A549 (cell line): Measurements from ENCODE around the gene KCNQ1. TPM values are rescaled to one million over a fixed set of nuclear protein-coding genes. Genes with fewer than 3 reads are reported as not detected.

Source experiments
- ATAC-seq, 2 experiments: fragments of 200-7000 bp in 1 of 2; fragments of >200 bp in 1 of 2; cut with Nextera tagmentation in 1 of 2; cut with Tn5 transposase in 1 of 2; 3 replicates each; pipeline versions ENCODE4 v1.8.0 to v1.9.1; 2018 to 2020; ENCODE audit warnings: mild to moderate bottlenecking in 1 of 2, moderate library complexity in 1 of 2
- CTCF ChIA-PET: fragments of 300-600 bp; sonication (Branson Sonifier 250); formaldehyde crosslinking; extraction: SDS; loops from one replicate; lab custom pipeline; 2021; ENCODE audit warnings: antibody characterized with exemption, inconsistent platforms; lab: Yijun Ruan, JAX
- POLR2A ChIA-PET: fragments of 350-600 bp; formaldehyde crosslinking; extraction: SDS; loops from one replicate; lab custom pipeline; 2021; ENCODE audit warnings: antibody characterized with exemption, inconsistent platforms; lab: Yijun Ruan, JAX
- DNase-seq, 2 experiments: peaks; one replicate each; pipeline versions ENCODE4 v3.0.0 to v3.0.0-alpha.2; 2011 to 2016; ENCODE audit warnings: low read depth in 1 of 2, low spot score in 1 of 2
- FAIRE-seq: peaks from 2 replicates; lab custom pipeline; 2011; peaks lifted over from hg19 to GRCh38; lab: Jason Lieb, UNC
- H3K27ac ChIP-seq, 2 experiments: fragments of >200 bp; sonication (Bioruptor Twin); formaldehyde crosslinking; 3 replicates each; pipeline ENCODE4 v1.5.1; 2016 to 2017
- H3K4me1 ChIP-seq: fragments of >200 bp; sonication (Bioruptor Twin); formaldehyde crosslinking; 3 replicates; pipeline ENCODE4 v1.6.1; 2016
- H3K4me2 ChIP-seq: fragments of >200 bp; sonication (Bioruptor Twin); formaldehyde crosslinking; 3 replicates; pipeline ENCODE4 v1.6.1; 2016
- H3K4me3 ChIP-seq: fragments of >200 bp; sonication (Bioruptor Twin); formaldehyde crosslinking; 3 replicates; pipeline ENCODE4 v1.5.1; 2016
- H3K9me3 ChIP-seq: fragments of >200 bp; sonication (Bioruptor Twin); formaldehyde crosslinking; 3 replicates; pipeline ENCODE4 v1.6.1; 2016
- BHLHE40 ChIP-seq: IDR thresholded peaks from 2 replicates; pipeline ENCODE4 v1.6.1; 2012; ENCODE audit warnings: low read depth, low read length, inconsistent platforms
- CBX8 ChIP-seq: fragments of 200-600 bp; sonication (generic); IDR thresholded peaks from 2 replicates; pipeline ENCODE4 v1.6.1; 2016
- CEBPB ChIP-seq, 2 experiments: fragments of >200 bp in 1 of 2; sonication (Bioruptor Twin) in 1 of 2; formaldehyde crosslinking in 1 of 2; IDR thresholded peaks; 2 replicates each; pipeline ENCODE4 v1.6.1; 2012 to 2016
- EP300 ChIP-seq, 2 experiments: fragments of >200 bp; sonication (Bioruptor Twin); formaldehyde crosslinking; IDR thresholded peaks; 2 replicates in 1 of 2; 3 replicates in 1 of 2; pipeline ENCODE4 v1.6.1; 2016 to 2017
- FOSB ChIP-seq: fragments of 250-450 bp; sonication (Bioruptor Pico); IDR thresholded peaks from 2 replicates; pipeline ENCODE4 v1.5.0; 2020; ENCODE audit warnings: mild to moderate bottlenecking, moderate library complexity
- FOSL2 ChIP-seq, 2 experiments: fragments of 450-650 bp in 1 of 2; fragments of >200 bp in 1 of 2; sonication (Bioruptor Twin) in 1 of 2; formaldehyde crosslinking; IDR thresholded peaks; 2 replicates each; pipeline versions ENCODE4 v1.5.0 to v1.6.1; 2016 to 2020; ENCODE audit warnings: mild to moderate bottlenecking in 1 of 2, moderate library complexity in 1 of 2
- GATA3 ChIP-seq: IDR thresholded peaks from 2 replicates; pipeline ENCODE4 v1.6.1; 2012; ENCODE audit warnings: borderline replicate concordance
- HEYL ChIP-seq: fragments of 250-450 bp; sonication (Bioruptor Pico); IDR thresholded peaks from 2 replicates; pipeline ENCODE4 v1.8.0; 2021; ENCODE audit warnings: mild to moderate bottlenecking, moderate library complexity
- JUNB ChIP-seq: fragments of >200 bp; sonication (Bioruptor Twin); formaldehyde crosslinking; IDR thresholded peaks from 2 replicates; pipeline ENCODE4 v1.6.1; 2016
- MAFK ChIP-seq: fragments of 450-650 bp; IDR thresholded peaks from 2 replicates; pipeline ENCODE4 v1.6.1; 2014; ENCODE audit not compliant: partially characterized antibody
- MYC ChIP-seq: IDR thresholded peaks from 2 replicates; pipeline ENCODE4 v1.6.1; 2012; ENCODE audit warnings: mild to moderate bottlenecking, inconsistent platforms, low read length, improper control_type of control experiment, borderline replicate concordance
- POLR2AphosphoS2 ChIP-seq: conservative IDR thresholded peaks from 2 replicates; pipeline ENCODE4 v1.6.1; 2012; ENCODE audit warnings: low read length, improper control_type of control experiment, inconsistent platforms
- RAD21 ChIP-seq, 2 experiments: fragments of >200 bp in 1 of 2; sonication (Bioruptor Twin) in 1 of 2; formaldehyde crosslinking in 1 of 2; IDR thresholded peaks in 1 of 2; conservative IDR thresholded peaks in 1 of 2; 2 replicates in 1 of 2; 3 replicates in 1 of 2; pipeline ENCODE4 v1.6.1; 2012 to 2018; ENCODE audit warnings: inconsistent platforms in 1 of 2
- RFX5 ChIP-seq: fragments of 450-650 bp; IDR thresholded peaks from 2 replicates; pipeline ENCODE4 v1.7.1; 2014; ENCODE audit warnings: antibody characterized with exemption, mild to moderate bottlenecking, moderate library complexity
- RNF2 ChIP-seq: fragments of 200-600 bp; sonication (generic); IDR thresholded peaks from 2 replicates; pipeline ENCODE4 v1.6.1; 2016; ENCODE audit warnings: low read depth, mild to moderate bottlenecking, antibody characterized with exemption, moderate library complexity, borderline replicate concordance
- SREBF2 ChIP-seq: fragments of 450-650 bp; IDR thresholded peaks from 2 replicates; pipeline ENCODE4 v1.6.1; 2014; ENCODE audit warnings: mild to moderate bottlenecking, moderate library complexity
- ZC3H11A ChIP-seq: fragments of 450-650 bp; IDR thresholded peaks from 2 replicates; pipeline ENCODE4 v1.6.1; 2014; ENCODE audit warnings: antibody characterized with exemption, mild to moderate bottlenecking
- WGBS: methylation state at CpG from one replicate; pipeline ENCODE4 v1.1.6; 2017; ENCODE audit errors: missing lambda C conversion rate; 5-methylcytosine and 5-hydroxymethylcytosine counted together
- polyA plus RNA-seq, 4 experiments: library from polyadenylated mRNA; depleted of rRNA in 3 of 4; stranded (reverse); fragments of >200 nt; fragmentation: RNase III in 1 of 4; extraction: RNeasy Plus Mini Kit Qiagen cat#74134 plus additional on column Dnase treatment in 1 of 4; gene quantifications; 2 replicates in 3 of 4; 3 replicates in 1 of 4; pipeline ENCODE4 v1.2.3, GENCODE V29; 2011 to 2017
- TF ChIP-seq, protein P1 (sequence below): IDR thresholded peaks from 2 replicates; pipeline ENCODE4 v1.6.1; 2012
- TF ChIP-seq, protein P2 (sequence below): fragments of >200 bp; sonication (Bioruptor Twin); formaldehyde crosslinking; IDR thresholded peaks from 3 replicates; pipeline ENCODE4 v1.5.1; 2016
- TF ChIP-seq, protein P3 (sequence below): fragments of 200-600 bp; sonication (generic); IDR thresholded peaks from 2 replicates; pipeline ENCODE4 v1.6.1; 2016; ENCODE audit warnings: antibody characterized with exemption, mild to moderate bottlenecking, moderate library complexity
- TF ChIP-seq, protein P4 (sequence below): fragments of >200 bp; sonication (Bioruptor Twin); formaldehyde crosslinking; IDR thresholded peaks from 2 replicates; pipeline ENCODE4 v1.6.1; 2016
- TF ChIP-seq, protein P5 (sequence below): fragments of 150-350 bp; IDR thresholded peaks from 2 replicates; pipeline ENCODE4 v1.6.1; 2014; ENCODE audit warnings: low read depth, mild to moderate bottlenecking, low read length

KCNQ1 gene
- polyA plus RNA-seq, 2 of the 4 experiments (the other 2 are of a cell fraction): 0.14 to 0.17 TPM

DNA sequence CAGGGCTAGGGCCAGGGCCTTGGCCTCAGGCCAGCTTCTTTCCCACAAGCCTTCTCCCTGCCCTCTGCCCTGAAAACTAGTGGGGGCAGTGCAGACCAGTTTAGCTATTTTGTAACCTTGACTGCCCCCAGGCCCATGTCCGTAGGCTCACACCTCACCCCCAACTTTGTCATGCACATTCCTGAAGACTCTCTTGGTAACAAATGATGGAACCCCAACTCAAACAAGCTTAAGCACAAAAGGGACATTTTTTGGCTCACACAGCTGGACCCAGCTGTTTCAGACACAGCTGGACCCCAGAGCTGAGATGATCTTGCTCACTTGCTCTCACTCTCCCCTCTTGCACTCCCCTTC lies 208.4 kb downstream of the KCNQ1 start:
- no peak overlapping the region for H3K4me2 ChIP-seq
- TF ChIP-seq RAD21 (conservative IDR thresholded peaks at IDR 0.05 in 1 of 2, IDR thresholded peaks at IDR 0.05 in 1 of 2): no peak
- no peak for TF ChIP-seq RNF2
- TF ChIP-seq, protein P1, sequence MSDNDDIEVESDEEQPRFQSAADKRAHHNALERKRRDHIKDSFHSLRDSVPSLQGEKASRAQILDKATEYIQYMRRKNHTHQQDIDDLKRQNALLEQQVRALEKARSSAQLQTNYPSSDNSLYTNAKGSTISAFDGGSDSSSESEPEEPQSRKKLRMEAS: no peak
- TF ChIP-seq, protein P2, sequence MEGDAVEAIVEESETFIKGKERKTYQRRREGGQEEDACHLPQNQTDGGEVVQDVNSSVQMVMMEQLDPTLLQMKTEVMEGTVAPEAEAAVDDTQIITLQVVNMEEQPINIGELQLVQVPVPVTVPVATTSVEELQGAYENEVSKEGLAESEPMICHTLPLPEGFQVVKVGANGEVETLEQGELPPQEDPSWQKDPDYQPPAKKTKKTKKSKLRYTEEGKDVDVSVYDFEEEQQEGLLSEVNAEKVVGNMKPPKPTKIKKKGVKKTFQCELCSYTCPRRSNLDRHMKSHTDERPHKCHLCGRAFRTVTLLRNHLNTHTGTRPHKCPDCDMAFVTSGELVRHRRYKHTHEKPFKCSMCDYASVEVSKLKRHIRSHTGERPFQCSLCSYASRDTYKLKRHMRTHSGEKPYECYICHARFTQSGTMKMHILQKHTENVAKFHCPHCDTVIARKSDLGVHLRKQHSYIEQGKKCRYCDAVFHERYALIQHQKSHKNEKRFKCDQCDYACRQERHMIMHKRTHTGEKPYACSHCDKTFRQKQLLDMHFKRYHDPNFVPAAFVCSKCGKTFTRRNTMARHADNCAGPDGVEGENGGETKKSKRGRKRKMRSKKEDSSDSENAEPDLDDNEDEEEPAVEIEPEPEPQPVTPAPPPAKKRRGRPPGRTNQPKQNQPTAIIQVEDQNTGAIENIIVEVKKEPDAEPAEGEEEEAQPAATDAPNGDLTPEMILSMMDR: no peak
- no peak for TF ChIP-seq JUNB
- TF ChIP-seq RFX5: no peak
- no peak for TF ChIP-seq FOSL2 (IDR thresholded peaks at IDR 0.05)
- no peak for TF ChIP-seq FOSL2 (CRISPR knock-in tag; IDR thresholded peaks at IDR 0.05)
- no peak for TF ChIP-seq MAFK
- TF ChIP-seq BHLHE40: no peak
- no peak for TF ChIP-seq POLR2AphosphoS2
- TF ChIP-seq, protein P3, sequence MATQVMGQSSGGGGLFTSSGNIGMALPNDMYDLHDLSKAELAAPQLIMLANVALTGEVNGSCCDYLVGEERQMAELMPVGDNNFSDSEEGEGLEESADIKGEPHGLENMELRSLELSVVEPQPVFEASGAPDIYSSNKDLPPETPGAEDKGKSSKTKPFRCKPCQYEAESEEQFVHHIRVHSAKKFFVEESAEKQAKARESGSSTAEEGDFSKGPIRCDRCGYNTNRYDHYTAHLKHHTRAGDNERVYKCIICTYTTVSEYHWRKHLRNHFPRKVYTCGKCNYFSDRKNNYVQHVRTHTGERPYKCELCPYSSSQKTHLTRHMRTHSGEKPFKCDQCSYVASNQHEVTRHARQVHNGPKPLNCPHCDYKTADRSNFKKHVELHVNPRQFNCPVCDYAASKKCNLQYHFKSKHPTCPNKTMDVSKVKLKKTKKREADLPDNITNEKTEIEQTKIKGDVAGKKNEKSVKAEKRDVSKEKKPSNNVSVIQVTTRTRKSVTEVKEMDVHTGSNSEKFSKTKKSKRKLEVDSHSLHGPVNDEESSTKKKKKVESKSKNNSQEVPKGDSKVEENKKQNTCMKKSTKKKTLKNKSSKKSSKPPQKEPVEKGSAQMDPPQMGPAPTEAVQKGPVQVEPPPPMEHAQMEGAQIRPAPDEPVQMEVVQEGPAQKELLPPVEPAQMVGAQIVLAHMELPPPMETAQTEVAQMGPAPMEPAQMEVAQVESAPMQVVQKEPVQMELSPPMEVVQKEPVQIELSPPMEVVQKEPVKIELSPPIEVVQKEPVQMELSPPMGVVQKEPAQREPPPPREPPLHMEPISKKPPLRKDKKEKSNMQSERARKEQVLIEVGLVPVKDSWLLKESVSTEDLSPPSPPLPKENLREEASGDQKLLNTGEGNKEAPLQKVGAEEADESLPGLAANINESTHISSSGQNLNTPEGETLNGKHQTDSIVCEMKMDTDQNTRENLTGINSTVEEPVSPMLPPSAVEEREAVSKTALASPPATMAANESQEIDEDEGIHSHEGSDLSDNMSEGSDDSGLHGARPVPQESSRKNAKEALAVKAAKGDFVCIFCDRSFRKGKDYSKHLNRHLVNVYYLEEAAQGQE: no peak
- no peak for TF ChIP-seq HEYL (CRISPR knock-in tag)
- peaks cover 98% of the 10 kb centered on the region for H3K9me3 ChIP-seq
- FAIRE-seq (no peak), DNase-seq (no peak), ATAC-seq (no peak)
- ChIA-PET POLR2A (no interaction called here), CTCF (interaction anchor here (1.3 kb wide), 1 partner anchor 10 kb away, joined by 4 read pairs; no protein-coding TSS in a partner anchor)
- WGBS: 83% methylated on average over 1 of the region's 1 CpG
- H3K27ac ChIP-seq: no peak overlapping the region
- H3K4me1 ChIP-seq: no peaks in the 10 kb centered on the region
- H3K4me3 ChIP-seq: no peak overlapping the region

DNA sequence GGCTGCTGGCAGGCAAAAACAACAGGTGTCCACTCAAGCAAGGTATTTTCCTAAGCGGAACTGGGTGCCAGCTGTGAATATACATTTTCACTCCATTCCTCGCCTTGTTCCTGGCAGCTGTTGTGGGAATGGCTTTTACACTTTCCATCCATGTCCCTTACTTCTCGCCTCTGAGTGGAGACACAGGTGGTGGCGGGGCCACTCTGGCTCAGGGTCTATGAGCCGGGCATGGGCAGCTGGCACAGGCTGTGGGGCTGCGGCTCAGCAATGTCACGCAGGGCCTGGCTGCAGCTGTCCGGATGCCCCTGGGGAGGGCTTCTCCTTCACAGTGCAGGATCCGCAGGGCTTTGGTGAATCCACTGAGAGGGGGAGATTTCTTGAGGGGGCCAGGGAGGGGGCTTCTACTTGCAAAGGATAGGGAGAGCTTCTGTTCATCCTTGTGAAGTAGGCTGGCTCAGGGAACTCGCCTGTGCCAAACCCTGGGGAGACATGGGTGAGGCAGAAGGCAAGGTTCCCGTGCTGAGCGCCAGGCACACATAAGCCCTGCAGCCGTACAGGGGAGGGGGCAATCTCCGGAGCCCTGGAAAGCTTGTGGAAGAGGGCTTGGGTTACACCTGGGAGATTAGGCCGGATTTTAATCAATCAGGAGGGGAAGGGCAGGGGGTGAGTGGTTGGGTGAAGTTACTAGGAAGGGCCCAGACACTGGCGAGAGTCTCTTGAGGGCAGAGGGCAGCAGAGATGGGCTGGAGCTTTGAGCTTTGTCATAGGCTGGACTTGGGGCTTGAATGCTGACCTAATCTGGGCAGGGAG lies 209.3 kb downstream of the KCNQ1 start:
- ChIA-PET CTCF (interaction anchor here (1.3 kb wide), 1 partner anchor 11 kb away, joined by 4 read pairs; no protein-coding TSS in a partner anchor), POLR2A (no interaction called here)
- Histone ChIP-seq H3K4me3 (no peak overlapping the region), H3K4me2 (no peak overlapping the region), H3K27ac (no peak overlapping the region), H3K9me3 (peaks cover 98% of the 10 kb centered on the region), H3K4me1 (no peaks in the 10 kb centered on the region)
- no peak for FAIRE-seq
- WGBS: 86% methylated on average over 14 of the region's 16 CpGs
- TF ChIP-seq SREBF2 (no peak), ZC3H11A (no peak), CBX8 (no peak), HEYL (CRISPR knock-in tag) (no peak), POLR2AphosphoS2 (no peak), MYC (no peak), GATA3 (no peak), FOSB (CRISPR knock-in tag) (no peak), EP300 (IDR thresholded peaks at IDR 0.05) (no peak), CEBPB (IDR thresholded peaks at IDR 0.05) (no peak)
- TF ChIP-seq, protein P4, sequence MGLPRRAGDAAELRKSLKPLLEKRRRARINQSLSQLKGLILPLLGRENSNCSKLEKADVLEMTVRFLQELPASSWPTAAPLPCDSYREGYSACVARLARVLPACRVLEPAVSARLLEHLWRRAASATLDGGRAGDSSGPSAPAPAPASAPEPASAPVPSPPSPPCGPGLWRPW: no peak
- TF ChIP-seq, protein P5, sequence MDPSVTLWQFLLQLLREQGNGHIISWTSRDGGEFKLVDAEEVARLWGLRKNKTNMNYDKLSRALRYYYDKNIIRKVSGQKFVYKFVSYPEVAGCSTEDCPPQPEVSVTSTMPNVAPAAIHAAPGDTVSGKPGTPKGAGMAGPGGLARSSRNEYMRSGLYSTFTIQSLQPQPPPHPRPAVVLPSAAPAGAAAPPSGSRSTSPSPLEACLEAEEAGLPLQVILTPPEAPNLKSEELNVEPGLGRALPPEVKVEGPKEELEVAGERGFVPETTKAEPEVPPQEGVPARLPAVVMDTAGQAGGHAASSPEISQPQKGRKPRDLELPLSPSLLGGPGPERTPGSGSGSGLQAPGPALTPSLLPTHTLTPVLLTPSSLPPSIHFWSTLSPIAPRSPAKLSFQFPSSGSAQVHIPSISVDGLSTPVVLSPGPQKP: no peak
- TF ChIP-seq, protein P1: no peak
- no peak for ATAC-seq
- DNase-seq: no peak
